PC-9 (cell line): ENCODE results near the gene CNPPD1. TPM values are rescaled to one million over a fixed set of nuclear protein-coding genes. Genes with fewer than 3 reads are reported as not detected.

Experiments
- BruUV-seq: library from RNA; stranded (reverse); fragments of 400-500 nt; replicated peaks from 2 replicates; lab custom pipeline; 2021; lab: Mats Ljungman, UMichigan
- CTCF ChIA-PET: fragments of 300-600 bp; sonication (Branson Sonifier 250); formaldehyde crosslinking; loops from one replicate; lab custom pipeline; 2022; ENCODE audit warnings: antibody characterized with exemption; lab: Charles Lee
- POLR2A ChIA-PET: fragments of 300-600 bp; sonication (Branson Sonifier 250); formaldehyde crosslinking; loops from one replicate; lab custom pipeline; 2022; ENCODE audit warnings: antibody characterized with exemption; ENCODE audit not compliant: unreplicated experiment; lab: Charles Lee
- DNase-seq, 2 experiments: peaks; one replicate each; pipeline versions ENCODE4 v3.0.0 to v3.0.0-alpha.2; 2015 to 2022; ENCODE audit warnings: mixed read lengths in 1 of 2
- H2AFZ ChIP-seq: fragments of 200-600 bp; sonication (generic); 2 replicates; pipeline ENCODE4 v1.8.1; 2017; ENCODE audit warnings: antibody characterized with exemption
- H3F3A ChIP-seq: fragments of 200-600 bp; sonication (generic); 2 replicates; pipeline ENCODE4 v1.8.1; 2017; ENCODE audit warnings: antibody characterized with exemption, mild to moderate bottlenecking, low read depth; ENCODE audit not compliant: insufficient read depth
- H3K27ac ChIP-seq: fragments of 200-600 bp; sonication (generic); 2 replicates; pipeline ENCODE4 v1.6.1; 2016; ENCODE audit warnings: mixed run types
- H3K27me3 ChIP-seq: fragments of 200-600 bp; sonication (generic); 2 replicates; pipeline ENCODE4 v1.6.1; 2016; ENCODE audit warnings: low read depth, mixed run types; ENCODE audit not compliant: insufficient read depth
- H3K36me3 ChIP-seq: fragments of 200-600 bp; sonication (generic); 2 replicates; pipeline ENCODE4 v1.6.1; 2016; ENCODE audit warnings: low read depth, mixed run types
- H3K4me1 ChIP-seq: fragments of 200-600 bp; sonication (generic); replicated peaks from 2 replicates; pipeline ENCODE4 v1.6.1; 2016; ENCODE audit warnings: mixed run types; ENCODE audit not compliant: insufficient read depth
- H3K4me2 ChIP-seq: fragments of 200-600 bp; sonication (generic); 2 replicates; pipeline ENCODE4 v1.6.1; 2017; ENCODE audit warnings: mixed run types
- H3K4me3 ChIP-seq: fragments of 200-600 bp; sonication (generic); 2 replicates; pipeline ENCODE4 v1.6.1; 2016; ENCODE audit warnings: mixed run types
- H3K79me2 ChIP-seq: fragments of 200-600 bp; sonication (generic); 2 replicates; pipeline ENCODE4 v1.6.1; 2017; ENCODE audit warnings: low read depth, mixed run types
- H3K9me2 ChIP-seq: fragments of 200-600 bp; sonication (generic); 2 replicates; pipeline ENCODE4 v1.8.1; 2017; ENCODE audit warnings: mild to moderate bottlenecking; ENCODE audit not compliant: insufficient read depth
- H3K9me3 ChIP-seq: fragments of 200-600 bp; sonication (generic); 2 replicates; pipeline ENCODE4 v1.8.1; 2016; ENCODE audit warnings: low read depth; ENCODE audit not compliant: insufficient read depth
- H4K20me1 ChIP-seq: fragments of 200-600 bp; sonication (generic); 2 replicates; pipeline ENCODE4 v1.8.1; 2017; ENCODE audit not compliant: insufficient read depth
- CTCF ChIP-seq: fragments of 200-600 bp; sonication (generic); conservative IDR thresholded peaks from 2 replicates; pipeline ENCODE4 v1.6.1; 2017; ENCODE audit warnings: mixed run types, antibody characterized with exemption, mild to moderate bottlenecking, moderate library complexity
- EZH2 ChIP-seq: fragments of 200-600 bp; sonication (generic); IDR thresholded peaks from 2 replicates; pipeline ENCODE4 v1.8.0; 2017; ENCODE audit warnings: antibody characterized with exemption, low read depth
- intact Hi-C: fragments of 100-400 bp; cut with micrococcal nuclease; formaldehyde crosslinking; loops from one replicate; pipeline ENCODE4 v1.10.0; 2022; ENCODE audit not compliant: unreplicated experiment
- total RNA-seq: library from RNA; stranded (reverse); gene quantifications from 2 replicates; pipeline ENCODE4 v1.2.3, GENCODE V29; 2021

CNPPD1 gene
- total RNA-seq, 1 experiment from 2014 or later = 37.1 TPM

GRCh38 chr2:219198974-219199373, 22.2 kb upstream of the CNPPD1 start:
- no peak overlapping the region for H2AFZ ChIP-seq
- intact Hi-C loops = no loop called here
- no peaks in the 10 kb centered on the region for H3K36me3 ChIP-seq
- H3K79me2 ChIP-seq = no peaks in the 10 kb centered on the region
- DNase-seq = no peak
- no peak overlapping the region for H3K4me3 ChIP-seq
- no TSS peak for BruUV-seq
- TF ChIP-seq CTCF (no peak), EZH2 (no peak)
- no peaks in the 10 kb centered on the region for H3K9me3 ChIP-seq
- H3K27ac ChIP-seq = no peak overlapping the region
- no peaks in the 10 kb centered on the region for H3K27me3 ChIP-seq
- no peaks in the 10 kb centered on the region for H3K4me1 ChIP-seq
- ChIA-PET POLR2A (no interaction called here), CTCF (no interaction called here)
- no peaks in the 10 kb centered on the region for H3F3A ChIP-seq
- no peaks in the 10 kb centered on the region for H3K9me2 ChIP-seq
- no peaks in the 10 kb centered on the region for H4K20me1 ChIP-seq
- H3K4me2 ChIP-seq = no peak overlapping the region

- no peak overlapping the region for H3K27ac ChIP-seq
- no peak overlapping the region for H3K4me3 ChIP-seq
- intact Hi-C loops = no loop called here
- H3K36me3 ChIP-seq = no peaks in the 10 kb centered on the region
- BruUV-seq = no TSS peak
- H3K4me1 ChIP-seq = no peaks in the 10 kb centered on the region
- no peaks in the 10 kb centered on the region for H3K9me3 ChIP-seq
- CTCF ChIA-PET = no interaction called here
- 0 out of 2 replicates have a peak, but pooled peaks cover 5% of the 10 kb centered on the region for H3F3A ChIP-seq
- H3K4me2 ChIP-seq = no peak overlapping the region
- no peaks in the 10 kb centered on the region for H3K79me2 ChIP-seq
- no peak overlapping the region for H2AFZ ChIP-seq
- POLR2A ChIA-PET = interaction anchor here (0.6 kb wide), 1 partner anchor 22 kb away, joined by 4 read pairs; the partner anchor contains the start of gene ABCB6
- no peaks in the 10 kb centered on the region for H3K9me2 ChIP-seq
- TF ChIP-seq EZH2 (no peak), CTCF (no peak)
- no peaks in the 10 kb centered on the region for H4K20me1 ChIP-seq
- no peaks in the 10 kb centered on the region for H3K27me3 ChIP-seq
- DNase-seq = no peak
These were observed 20.7 kb upstream of the CNPPD1 start for GRCh38 chr2:219197388-219197787.

GRCh38 chr2:219186754-219187456, 10.2 kb upstream of the CNPPD1 start:
- no peak overlapping the region for H3K27ac ChIP-seq
- POLR2A ChIA-PET = no interaction called here
- no peaks in the 10 kb centered on the region for H3K9me3 ChIP-seq
- H3K4me2 ChIP-seq = no peak overlapping the region
- CTCF ChIA-PET = no interaction called here
- peaks cover 15% of the 10 kb centered on the region; the same call in 1 of the 2 replicates for H3F3A ChIP-seq
- no peaks in the 10 kb centered on the region for H3K79me2 ChIP-seq
- no peak for TF ChIP-seq EZH2
- TF ChIP-seq CTCF = no peak
- no peak overlapping the region for H2AFZ ChIP-seq
- no peaks in the 10 kb centered on the region for H3K27me3 ChIP-seq
- 0 out of 2 replicates have a peak, but pooled peaks cover 3% of the 10 kb centered on the region for H3K36me3 ChIP-seq
- no peak for DNase-seq
- no peaks in the 10 kb centered on the region; the same call in 1 of the 2 replicates for H3K9me2 ChIP-seq
- no TSS peak for BruUV-seq
- intact Hi-C loops = no loop called here
- H4K20me1 ChIP-seq = no peaks in the 10 kb centered on the region
- H3K4me3 ChIP-seq = no peak overlapping the region
- no peaks in the 10 kb centered on the region for H3K4me1 ChIP-seq
